Pancreas (tissue), 10 donors: ENCODE measurements around the gene MYOCD. TPM values are rescaled to one million over a fixed set of nuclear protein-coding genes. Genes with fewer than 3 reads are reported as not detected.

Experiments
- ATAC-seq, 4 donors: fragments of 200-7000 bp; cut with Tn5 transposase; one replicate each; pipeline versions ENCODE4 v1.8.0 to v1.9.1; 2020; ENCODE audit warnings: mild to moderate bottlenecking in 4 of 4, moderate library complexity in 4 of 4
- DNase-seq, 6 donors: peaks; one replicate each; pipeline ENCODE4 v3.0.0-alpha.2; 2020
- FAIRE-seq: peaks from 2 replicates; lab custom pipeline; 2012; peaks lifted over from hg19 to GRCh38; lab: Jason Lieb, UNC
- H3K27ac ChIP-seq, 4 donors: fragments of 200-600 bp; sonication (generic); 1 replicate in 3 of 4; 2 replicates in 1 of 4; pipeline versions ENCODE4 v1.5.0 to v1.8.0; 2020
- H3K27me3 ChIP-seq, 4 donors: fragments of 200-600 bp; one replicate each; pipeline ENCODE4 v1.8.0; 2021
- H3K36me3 ChIP-seq, 3 donors: fragments of 200-600 bp; sonication (generic) in 1 of 3; one replicate each; pipeline versions ENCODE4 v1.5.0 to v1.8.0; 2020 to 2021
- H3K4me1 ChIP-seq, 3 donors: fragments of 200-600 bp; one replicate each; pipeline ENCODE4 v1.8.0; 2021
- H3K4me3 ChIP-seq, 4 donors: fragments of 200-600 bp; sonication (generic) in 2 of 4; one replicate each; pipeline versions ENCODE4 v1.5.0 to v1.8.0; 2020 to 2021
- H3K9me3 ChIP-seq, 4 donors: fragments of 200-600 bp; one replicate each; pipeline ENCODE4 v1.8.0; 2021
- CTCF ChIP-seq, 4 donors: fragments of 200-600 bp; sonication (generic) in 3 of 4; IDR thresholded peaks; one replicate each; pipeline versions ENCODE4 v1.5.0 to v1.8.0; 2021; ENCODE audit warnings: antibody characterized with exemption in 4 of 4
- WGBS, 2 donors: extraction: QIAGEN DNeasy Blood & Tissue Kit; methylation state at CpG; one replicate each; pipeline ENCODE4 v1.1.7; 2013; 5-methylcytosine and 5-hydroxymethylcytosine counted together
- intact Hi-C, 3 donors: fragments of 100-400 bp; cut with DNase I; formaldehyde crosslinking; loops; one replicate each; pipeline versions ENCODE4 v1.11.1 to v1.14.2; 2022
- polyA plus RNA-seq, 2 donors: library from polyadenylated mRNA; stranded (reverse); fragments of 200-250 nt; gene quantifications; one replicate each; pipeline ENCODE4 v1.2.3, GENCODE V29; 2013
- total RNA-seq, 6 donors: library from RNA; stranded (reverse); fragmentation: NEBNext Ultra II Directional in 4 of 6; extraction: Animal tissue kit (Norgen Biotek cat#: 25700) in 4 of 6; gene quantifications; one replicate each; pipeline versions ENCODE4 v1.2.1 to v1.2.4, GENCODE V29; 2021 to 2023
- donor health status: healthy with polysubstance abuse.
- donor health status: DM: no; HTN: no; CAD: no; lungs with moderate emphysema.
- donor health status: DM: no; HTN: no; CAD: no.
- donor health status: control.
- donor health status: control.
- donor health status: Bipolar disorder and iron deficiency.
- donor health status: DM: yes; HTN: yes; CAD: no.
- donor health status: DM: no; HTN: no; CAD: no.
- donor health status: DM: no; HTN: no; CAD: no.
- donor health status: DM: yes; HTN: yes; CAD: no.

Gene MYOCD
- total and polyA plus RNA-seq, 8 donors, result 0.08 to 0.37 (median 0.23) TPM; not detected in 1

GRCh38 chr17:12732366-12732765, 66.7 kb downstream of the MYOCD start:
- FAIRE-seq (no peak), DNase-seq (no peak), ATAC-seq (no peak)
- Histone ChIP-seq H3K4me1 (peaks cover 0 to 11% (median 10%) of the 10 kb centered on the region in 3 donors), H3K27me3 (no peaks in the 10 kb centered on the region), H3K4me3 (no peak overlapping the region), H3K9me3 (no peaks in the 10 kb centered on the region), H3K36me3 (no peaks in the 10 kb centered on the region), H3K27ac (no peak overlapping the region)
- no peak for TF ChIP-seq CTCF (IDR thresholded peaks at IDR 0.05)
- intact Hi-C loops, result no loop called here
- 92 to 94% methylated on average over 8 of the region's 8 CpGs for WGBS, 2 donors

GRCh38 chr17:12734926-12735325, 69.2 kb downstream of the MYOCD start:
- H3K27ac ChIP-seq, result no peak overlapping the region
- no peaks in the 10 kb centered on the region for H3K36me3 ChIP-seq
- WGBS, 2 donors, result 68 to 72% methylated on average over 7 of the region's 7 CpGs
- H3K4me1 ChIP-seq, result peaks cover 0 to 11% (median 10%) of the 10 kb centered on the region in 3 donors
- FAIRE-seq (no peak), DNase-seq (no peak), ATAC-seq (no peak)
- H3K27me3 ChIP-seq, result no peaks in the 10 kb centered on the region
- no peak for TF ChIP-seq CTCF (IDR thresholded peaks at IDR 0.05)
- H3K9me3 ChIP-seq, result no peaks in the 10 kb centered on the region
- intact Hi-C loops, result no loop called here
- H3K4me3 ChIP-seq, result no peak overlapping the region

GRCh38 chr17:12735517-12735916, 69.8 kb downstream of the MYOCD start:
- intact Hi-C loops, result no loop called here
- 80 to 88% methylated on average over 8 of the region's 8 CpGs for WGBS, 2 donors
- no peaks in the 10 kb centered on the region for H3K36me3 ChIP-seq
- FAIRE-seq, result no peak
- H3K4me1 ChIP-seq, result peaks cover 0 to 11% (median 8%) of the 10 kb centered on the region in 3 donors
- H3K4me3 ChIP-seq, result no peak overlapping the region
- no peaks in the 10 kb centered on the region for H3K9me3 ChIP-seq
- no peak overlapping the region for H3K27ac ChIP-seq
- no peak for ATAC-seq
- H3K27me3 ChIP-seq, result no peaks in the 10 kb centered on the region
- DNase-seq, result no peak
- no peak for TF ChIP-seq CTCF (IDR thresholded peaks at IDR 0.05)

GRCh38 chr17:12736526-12736925, 70.8 kb downstream of the MYOCD start:
- Histone ChIP-seq H3K4me3 (no peak overlapping the region), H3K36me3 (no peaks in the 10 kb centered on the region), H3K9me3 (no peaks in the 10 kb centered on the region), H3K4me1 (peaks cover 0 to 3% (median 2%) of the 10 kb centered on the region in 3 donors), H3K27ac (no peak overlapping the region), H3K27me3 (no peaks in the 10 kb centered on the region)
- WGBS, 2 donors, result 69 to 87% methylated on average over 4 of the region's 4 CpGs
- intact Hi-C loops, result no loop called here
- FAIRE-seq (no peak), ATAC-seq (no peak), DNase-seq (no peak)
- TF ChIP-seq CTCF (IDR thresholded peaks at IDR 0.05), result no peak

GRCh38 chr17:12737740-12738469, 72.2 kb downstream of the MYOCD start:
- Histone ChIP-seq H3K4me3 (no peak overlapping the region), H3K9me3 (no peaks in the 10 kb centered on the region), H3K27ac (no peak overlapping the region), H3K4me1 (peaks cover 5 to 9% (median 7%) of the 10 kb centered on the region in 3 donors), H3K36me3 (no peaks in the 10 kb centered on the region), H3K27me3 (no peaks in the 10 kb centered on the region)
- no peak for FAIRE-seq
- WGBS, 2 donors, result 52 to 58% methylated on average over 7 of the region's 7 CpGs
- no peak for DNase-seq
- TF ChIP-seq CTCF (IDR thresholded peaks at IDR 0.05), result no peak
- ATAC-seq, result no peak
- intact Hi-C loops, result no loop called here
